ENCODE data around the gene HPD. TPM values are rescaled to one million over a fixed set of nuclear protein-coding genes. Genes with fewer than 3 reads are reported as not detected.

Gene HPD
- total RNA-seq, 1 donor from 2014 or later, result not detected

DNA sequence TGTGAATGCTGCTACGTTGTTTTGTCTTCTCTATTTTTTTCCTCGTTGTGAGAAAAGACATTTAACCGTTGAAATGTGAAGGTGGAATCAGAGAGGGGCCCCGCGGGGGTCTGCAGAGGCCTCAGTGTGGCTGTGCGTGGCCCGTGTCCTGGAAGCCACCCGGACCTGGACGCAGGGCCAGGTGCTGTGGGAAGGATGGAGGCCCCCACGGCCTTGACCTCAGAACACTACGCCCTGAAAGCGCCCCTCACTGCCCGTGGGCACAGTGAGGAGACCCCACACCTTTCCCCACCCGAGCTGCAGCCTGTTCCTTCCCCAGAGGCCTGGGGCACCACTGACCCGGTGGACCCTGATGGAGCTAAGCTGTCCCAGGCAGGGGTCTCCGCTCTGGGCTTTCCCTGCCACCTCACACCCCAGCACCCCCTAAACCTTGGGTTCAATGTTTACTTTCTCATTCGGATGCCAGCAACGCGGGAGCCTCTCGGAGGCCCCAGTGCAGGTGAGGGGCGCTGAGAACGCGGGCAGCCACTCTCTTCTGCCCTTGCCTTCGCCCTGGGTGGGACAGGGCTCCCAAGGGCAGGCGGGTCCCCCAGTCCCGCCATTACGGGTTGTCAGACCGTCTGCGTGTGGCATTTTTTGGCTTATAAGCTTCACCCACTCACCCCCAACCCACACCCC is 27.9 kb downstream of the HPD start:
- H3K4me3 Mint-ChIP-seq, result no peak overlapping the region
- peaks cover 36% of the 10 kb centered on the region for H3K36me3 Mint-ChIP-seq (ENCODE audit: low read depth)
- DNase-seq (ENCODE audit: low spot score), result no peak
- peak overlapping the region; percentile 48 for H3K27ac Mint-ChIP-seq
- no peaks in the 10 kb centered on the region for H3K4me1 Mint-ChIP-seq (ENCODE audit: low read depth)
- no peaks in the 10 kb centered on the region for H3K9me3 Mint-ChIP-seq
- H3K27me3 Mint-ChIP-seq (ENCODE audit: insufficient read depth), result no peaks in the 10 kb centered on the region
- intact Hi-C loops (cut with micrococcal nuclease), result no loop called here

- no peak for DNase-seq (ENCODE audit: low spot score)
- H3K4me1 Mint-ChIP-seq (ENCODE audit: low read depth), result no peaks in the 10 kb centered on the region
- H3K9me3 Mint-ChIP-seq, result no peaks in the 10 kb centered on the region
- H3K27me3 Mint-ChIP-seq (ENCODE audit: insufficient read depth), result no peaks in the 10 kb centered on the region
- intact Hi-C loops (cut with micrococcal nuclease), result no loop called here
- H3K27ac Mint-ChIP-seq, result peak overlapping the region; percentile 48
- H3K36me3 Mint-ChIP-seq (ENCODE audit: low read depth), result peaks cover 38% of the 10 kb centered on the region
- H3K4me3 Mint-ChIP-seq, result no peak overlapping the region
Measured at GRCh38 chr12:121830134-121830533, 28.5 kb downstream of the HPD start.

DNA sequence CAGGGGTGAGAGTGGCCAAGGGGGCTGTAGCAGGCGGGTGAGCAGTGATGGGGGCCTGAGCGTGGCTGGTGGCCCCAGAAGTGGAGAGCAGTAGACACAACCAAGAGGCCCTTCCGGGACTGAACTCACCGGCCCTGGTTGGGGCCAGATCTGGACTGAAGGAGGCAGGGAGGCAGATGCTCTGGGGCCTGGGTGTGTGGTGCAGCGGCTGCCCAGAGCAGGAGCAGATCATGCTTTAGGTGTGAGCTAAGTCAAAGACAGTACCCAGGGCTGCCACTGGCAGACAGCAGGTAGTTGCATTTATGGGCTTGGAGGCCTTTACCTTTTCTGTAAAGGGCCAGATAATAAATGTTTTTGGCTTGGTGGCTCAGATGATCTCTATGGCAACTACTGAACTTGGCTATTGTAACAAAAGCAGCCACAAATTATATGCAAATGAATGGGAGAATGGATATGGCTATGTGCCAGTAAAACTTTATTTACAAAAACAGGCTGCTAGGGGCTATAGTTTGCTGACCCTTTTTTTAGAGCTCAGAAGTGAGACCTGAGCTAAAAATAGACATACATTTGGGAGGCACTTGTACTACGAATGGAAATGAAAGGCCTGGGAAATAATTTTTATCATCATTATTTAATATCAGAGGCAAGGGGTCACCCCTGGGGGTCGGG is 29.3 kb downstream of the HPD start:
- Mint-ChIP-seq H3K27ac (no peak overlapping the region), H3K36me3 (ENCODE audit: low read depth) (peaks cover 42% of the 10 kb centered on the region), H3K4me3 (no peak overlapping the region), H3K27me3 (ENCODE audit: insufficient read depth) (no peaks in the 10 kb centered on the region), H3K4me1 (ENCODE audit: low read depth) (no peaks in the 10 kb centered on the region), H3K9me3 (no peaks in the 10 kb centered on the region)
- no peak for DNase-seq (ENCODE audit: low spot score)
- intact Hi-C loops (cut with micrococcal nuclease), result no loop called here

DNA sequence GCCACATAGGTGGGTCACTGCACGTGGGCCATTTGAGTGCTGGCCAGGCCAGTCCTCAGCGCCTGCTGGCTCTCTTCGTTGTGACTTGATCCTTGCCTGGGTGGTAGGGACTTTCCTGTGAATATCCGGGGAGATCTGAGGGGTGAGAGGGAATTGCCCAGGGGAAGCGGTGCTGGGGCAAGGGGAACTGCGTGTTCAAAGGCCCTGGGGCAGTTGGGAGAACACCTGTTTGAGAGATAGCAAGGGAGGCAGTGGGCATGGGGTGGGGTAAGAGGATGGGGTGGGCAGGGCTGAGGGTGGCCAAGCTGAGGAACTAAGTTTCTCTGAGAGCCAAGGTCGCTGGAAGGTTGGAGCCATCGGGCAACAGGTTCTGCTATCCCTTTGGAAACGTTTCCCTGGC is 29.8 kb downstream of the HPD start:
- peaks cover 46% of the 10 kb centered on the region for H3K36me3 Mint-ChIP-seq (ENCODE audit: low read depth)
- H3K4me3 Mint-ChIP-seq, result no peak overlapping the region
- no peak for DNase-seq (ENCODE audit: low spot score)
- no peak overlapping the region for H3K27ac Mint-ChIP-seq
- no peaks in the 10 kb centered on the region for H3K4me1 Mint-ChIP-seq (ENCODE audit: low read depth)
- H3K27me3 Mint-ChIP-seq (ENCODE audit: insufficient read depth), result no peaks in the 10 kb centered on the region
- intact Hi-C loops (cut with micrococcal nuclease), result no loop called here
- H3K9me3 Mint-ChIP-seq, result no peaks in the 10 kb centered on the region

DNA sequence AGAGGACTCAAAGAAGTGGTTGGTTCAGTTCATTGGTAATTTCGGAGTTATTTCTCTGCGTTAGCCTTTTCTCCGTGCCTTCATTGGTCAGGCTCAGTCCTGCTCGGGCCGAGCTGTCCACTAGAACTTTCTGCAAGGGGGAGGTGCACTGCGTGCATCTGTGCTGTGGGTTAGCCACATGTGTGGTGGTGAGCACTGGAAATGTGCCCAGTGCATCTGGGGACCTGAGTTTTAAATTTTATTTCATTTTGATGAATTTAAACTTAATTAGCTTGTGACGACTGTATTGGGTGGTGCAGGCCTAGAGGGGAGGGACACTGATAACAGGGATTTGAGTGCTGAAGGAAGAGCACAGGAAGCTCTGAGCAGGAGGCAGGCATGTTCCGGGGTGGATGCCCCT is 30.4 kb downstream of the HPD start:
- DNase-seq (ENCODE audit: low spot score), result no peak
- H3K27ac Mint-ChIP-seq, result no peak overlapping the region
- peaks cover 50% of the 10 kb centered on the region for H3K36me3 Mint-ChIP-seq (ENCODE audit: low read depth)
- H3K9me3 Mint-ChIP-seq, result no peaks in the 10 kb centered on the region
- H3K4me1 Mint-ChIP-seq (ENCODE audit: low read depth), result no peaks in the 10 kb centered on the region
- intact Hi-C loops (cut with micrococcal nuclease), result no loop called here
- H3K27me3 Mint-ChIP-seq (ENCODE audit: insufficient read depth), result no peaks in the 10 kb centered on the region
- H3K4me3 Mint-ChIP-seq, result no peak overlapping the region

- H3K9me3 Mint-ChIP-seq, result no peaks in the 10 kb centered on the region
- intact Hi-C loops (cut with micrococcal nuclease), result no loop called here
- no peaks in the 10 kb centered on the region for H3K27me3 Mint-ChIP-seq (ENCODE audit: insufficient read depth)
- no peak for DNase-seq (ENCODE audit: low spot score)
- no peak overlapping the region for H3K4me3 Mint-ChIP-seq
- no peak overlapping the region for H3K27ac Mint-ChIP-seq
- H3K4me1 Mint-ChIP-seq (ENCODE audit: low read depth), result no peaks in the 10 kb centered on the region
- H3K36me3 Mint-ChIP-seq (ENCODE audit: low read depth), result peaks cover 49% of the 10 kb centered on the region
Measured at GRCh38 chr12:121827351-121828099, 31.1 kb downstream of the HPD start.

DNA sequence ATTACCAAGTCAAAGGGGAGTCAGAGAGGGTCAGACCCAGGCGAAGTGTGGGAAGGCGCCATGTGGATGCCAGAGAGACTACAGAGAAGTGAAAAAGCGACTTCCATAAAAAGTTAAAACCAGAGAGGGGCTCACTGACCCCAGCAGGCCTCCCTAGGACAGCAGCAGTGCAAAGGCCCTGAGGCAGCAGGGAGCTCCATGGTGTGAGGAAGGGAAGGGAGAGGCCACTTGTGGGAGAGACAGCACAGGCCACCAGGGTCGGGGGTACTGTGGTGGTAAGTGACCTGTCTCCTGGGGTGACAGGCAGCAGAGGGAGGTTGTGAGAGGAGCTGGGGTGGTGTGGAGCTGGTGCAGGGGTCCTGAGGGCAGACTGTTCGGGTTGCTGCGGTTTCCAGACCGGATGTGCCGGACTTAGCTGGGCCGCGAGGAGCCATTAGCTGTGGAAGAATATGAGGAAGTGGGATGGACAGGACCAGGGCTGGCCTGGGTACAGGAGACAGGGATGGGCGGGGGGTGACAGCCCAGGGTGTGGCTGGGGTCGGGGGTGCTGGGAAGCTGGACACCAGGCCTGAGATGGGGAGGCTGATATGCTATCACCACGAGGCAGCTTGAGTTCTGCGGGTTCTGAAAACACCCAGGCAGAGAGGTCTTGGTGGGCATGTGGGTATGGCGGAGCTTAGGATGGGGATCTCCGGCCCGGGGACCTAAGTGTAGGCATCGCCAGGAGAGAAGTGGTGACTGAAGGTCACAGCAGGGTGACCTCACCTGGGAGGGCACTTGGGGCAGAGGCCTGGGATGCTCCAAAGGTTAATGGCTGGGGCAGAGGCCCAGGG is 32.1 kb downstream of the HPD start:
- H3K27me3 Mint-ChIP-seq (ENCODE audit: insufficient read depth), result no peaks in the 10 kb centered on the region
- intact Hi-C loops (cut with micrococcal nuclease), result no loop called here
- no peaks in the 10 kb centered on the region for H3K9me3 Mint-ChIP-seq
- H3K4me3 Mint-ChIP-seq, result no peak overlapping the region
- H3K27ac Mint-ChIP-seq, result no peak overlapping the region
- H3K4me1 Mint-ChIP-seq (ENCODE audit: low read depth), result no peaks in the 10 kb centered on the region
- peaks cover 41% of the 10 kb centered on the region for H3K36me3 Mint-ChIP-seq (ENCODE audit: low read depth)
- DNase-seq (ENCODE audit: low spot score), result no peak

DNA sequence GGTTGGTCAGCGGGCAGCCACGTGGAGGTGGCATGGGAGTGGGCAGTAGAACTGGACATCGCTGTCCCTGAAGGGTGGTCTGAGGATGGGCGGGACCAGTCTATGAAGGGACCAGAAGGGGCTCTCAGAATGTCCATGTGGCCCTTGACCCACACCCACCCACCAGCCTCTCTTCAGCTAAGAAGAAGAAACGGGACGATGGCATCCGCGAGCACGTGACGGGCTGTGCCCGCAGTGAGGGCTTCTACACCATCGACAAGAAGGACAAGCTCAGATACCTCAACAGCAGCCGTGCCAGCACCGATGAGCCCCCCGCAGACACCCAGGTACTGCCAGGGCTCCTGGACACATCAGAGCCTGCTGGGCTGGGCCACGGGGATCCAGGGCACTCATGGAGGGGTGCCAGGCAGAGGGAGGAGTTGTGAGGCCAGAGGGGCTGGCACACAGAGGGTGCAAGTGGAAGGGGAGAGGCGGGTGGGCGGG is 33.6 kb downstream of the HPD start:
- no peak overlapping the region for H3K27ac Mint-ChIP-seq
- no peaks in the 10 kb centered on the region for H3K27me3 Mint-ChIP-seq (ENCODE audit: insufficient read depth)
- H3K9me3 Mint-ChIP-seq, result no peaks in the 10 kb centered on the region
- no peak for DNase-seq (ENCODE audit: low spot score)
- intact Hi-C loops (cut with micrococcal nuclease), result no loop called here
- no peaks in the 10 kb centered on the region for H3K4me1 Mint-ChIP-seq (ENCODE audit: low read depth)
- H3K4me3 Mint-ChIP-seq, result no peak overlapping the region
- peaks cover 43% of the 10 kb centered on the region for H3K36me3 Mint-ChIP-seq (ENCODE audit: low read depth)

DNA sequence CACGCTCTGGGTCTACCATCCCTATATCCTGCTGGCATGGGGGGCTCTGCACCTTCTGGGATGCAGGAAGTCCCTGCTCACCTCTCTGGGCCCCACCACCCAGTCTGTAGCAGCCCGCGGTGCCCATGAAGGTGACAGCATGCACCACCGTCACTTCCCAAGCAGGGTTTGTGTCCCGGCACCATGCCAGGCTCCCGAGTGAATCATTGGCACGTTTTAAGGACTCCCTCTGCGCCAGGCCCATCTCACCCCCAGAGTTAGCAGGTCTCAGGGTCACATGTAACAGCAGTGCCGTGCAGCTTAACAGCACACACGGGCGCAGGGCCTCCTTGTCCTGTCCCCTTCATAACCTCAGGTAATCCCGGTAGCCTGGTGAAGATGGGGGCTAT is 34.9 kb downstream of the HPD start:
- Mint-ChIP-seq H3K4me1 (ENCODE audit: low read depth) (no peaks in the 10 kb centered on the region), H3K36me3 (ENCODE audit: low read depth) (peaks cover 37% of the 10 kb centered on the region), H3K27ac (no peak overlapping the region), H3K9me3 (no peaks in the 10 kb centered on the region), H3K27me3 (ENCODE audit: insufficient read depth) (no peaks in the 10 kb centered on the region), H3K4me3 (no peak overlapping the region)
- intact Hi-C loops (cut with micrococcal nuclease), result no loop called here
- DNase-seq (ENCODE audit: low spot score), result no peak

GRCh38 chr12:121823101-121823726 is 35.4 kb downstream of the HPD start:
- no peaks in the 10 kb centered on the region for H3K9me3 Mint-ChIP-seq
- H3K27ac Mint-ChIP-seq, result no peak overlapping the region
- H3K4me1 Mint-ChIP-seq (ENCODE audit: low read depth), result no peaks in the 10 kb centered on the region
- intact Hi-C loops (cut with micrococcal nuclease), result no loop called here
- no peak overlapping the region for H3K4me3 Mint-ChIP-seq
- H3K36me3 Mint-ChIP-seq (ENCODE audit: low read depth), result peaks cover 32% of the 10 kb centered on the region
- DNase-seq (ENCODE audit: low spot score), result no peak
- H3K27me3 Mint-ChIP-seq (ENCODE audit: insufficient read depth), result no peaks in the 10 kb centered on the region

DNA sequence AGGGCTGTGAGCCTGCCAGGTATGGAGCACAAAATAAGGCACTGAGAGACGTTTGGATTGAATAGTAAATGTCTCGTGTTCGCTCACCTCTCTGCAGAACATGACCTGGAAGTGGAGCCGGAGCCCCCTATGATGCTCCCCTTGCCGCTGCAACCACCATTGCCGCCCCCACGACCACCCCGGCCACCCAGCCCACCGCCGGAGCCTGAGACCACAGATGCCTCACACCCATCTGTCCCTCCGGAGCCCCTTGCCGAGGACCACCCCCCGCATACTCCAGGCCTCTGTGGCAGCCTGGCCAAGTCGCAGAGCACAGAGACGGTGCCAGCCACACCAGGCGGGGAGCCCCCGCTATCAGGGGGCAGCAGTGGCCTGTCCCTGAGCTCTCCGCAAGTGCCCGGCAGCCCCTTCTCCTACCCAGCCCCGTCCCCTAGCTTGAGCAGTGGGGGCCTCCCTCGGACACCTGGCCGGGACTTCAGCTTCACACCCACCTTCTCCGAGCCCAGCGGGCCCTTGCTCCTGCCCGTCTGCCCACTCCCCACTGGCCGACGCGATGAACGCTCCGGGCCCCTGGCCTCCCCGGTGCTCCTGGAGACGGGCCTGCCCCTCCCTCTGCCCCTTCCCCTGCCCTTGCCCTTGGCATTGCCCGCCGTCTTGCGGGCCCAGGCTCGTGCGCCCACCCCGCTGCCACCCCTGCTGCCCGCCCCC is 36.1 kb downstream of the HPD start:
- Mint-ChIP-seq H3K27me3 (ENCODE audit: insufficient read depth) (no peaks in the 10 kb centered on the region), H3K9me3 (no peaks in the 10 kb centered on the region), H3K36me3 (ENCODE audit: low read depth) (peaks cover 36% of the 10 kb centered on the region), H3K27ac (no peak overlapping the region), H3K4me3 (no peak overlapping the region), H3K4me1 (ENCODE audit: low read depth) (no peaks in the 10 kb centered on the region)
- intact Hi-C loops (cut with micrococcal nuclease), result no loop called here
- DNase-seq (ENCODE audit: low spot score), result no peak

GRCh38 chr12:121820056-121820455 is 38.6 kb downstream of the HPD start:
- no peak for DNase-seq (ENCODE audit: low spot score)
- H3K9me3 Mint-ChIP-seq, result no peaks in the 10 kb centered on the region
- H3K4me3 Mint-ChIP-seq, result no peak overlapping the region
- H3K27me3 Mint-ChIP-seq (ENCODE audit: insufficient read depth), result no peaks in the 10 kb centered on the region
- no peak overlapping the region for H3K27ac Mint-ChIP-seq
- H3K36me3 Mint-ChIP-seq (ENCODE audit: low read depth), result peaks cover 37% of the 10 kb centered on the region
- no peaks in the 10 kb centered on the region for H3K4me1 Mint-ChIP-seq (ENCODE audit: low read depth)
- intact Hi-C loops (cut with micrococcal nuclease), result no loop called here

All from activated T-helper 1 cell treated with anti-CD3 and anti-CD28 coated beads, Interleukin-12 subunit alpha, Interleukin-12 subunit beta, Interleukin-2, Interleukin-4 antibody, amounts not matched to agents 30 ng/mL and 10 ng/mL and 1 ng/mL, durations not matched to agents 14 hours and 24 hours and 36 hours (primary cell).